Measurements from ENCODE around the gene RASA4.
"Not testable (repeated sequence)": the region's sequence is repeated elsewhere in the genome, so short reads cannot be mapped to it uniquely, and the experiment has no call there.

The RASA4 gene

DNA sequence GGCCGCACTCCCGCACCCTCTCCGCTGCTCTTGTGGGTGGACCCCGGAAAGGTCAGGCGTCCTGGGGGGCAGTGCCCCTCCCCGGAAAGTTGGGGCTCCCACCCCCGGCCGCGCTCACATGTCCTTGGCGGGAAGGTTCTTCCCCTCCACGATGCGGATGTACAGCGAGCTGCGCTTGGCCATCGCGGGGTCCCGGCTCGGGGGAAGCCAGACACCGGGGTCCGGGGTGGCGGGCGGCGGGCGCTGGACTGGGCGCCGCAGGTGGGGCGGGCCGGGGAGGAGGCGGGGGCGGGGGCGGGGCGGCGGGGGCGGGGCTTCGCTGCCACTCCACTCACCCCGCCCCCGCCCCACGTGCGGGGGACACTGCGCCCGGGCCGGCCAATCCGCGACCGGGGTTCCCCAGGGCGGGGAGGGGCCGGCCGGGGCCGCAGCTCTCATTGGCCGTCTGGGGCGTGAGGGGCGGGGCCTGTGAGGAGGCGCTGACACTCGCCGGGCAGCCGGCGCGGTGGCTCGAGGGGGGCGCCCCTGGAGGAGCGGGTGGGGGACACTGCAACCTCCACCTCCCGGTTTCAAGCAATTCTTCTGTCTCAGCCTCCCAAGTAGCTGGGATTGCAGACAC, at the start of gene RASA4:
TSS of gene RASA4 (minus strand) at position 250 of the 619 bp plus-strand sequence. CDS start at position 183, 67 bp downstream.
- H3K36me3 ChIP-seq (ENCODE audit: control insufficient read depth, insufficient read depth, low read length); H3K27me3 ChIP-seq (replicated peaks; ENCODE audit: control insufficient read depth, insufficient read depth, low read length): not testable (repeated sequence)
- H3K4me3 ChIP-seq (replicated peaks; ENCODE audit: low read depth, low read length) = peak within 1 kb of the TSS; percentile 63
- DNase-seq (ENCODE audit: extremely low read depth, insufficient read length) = peak; percentile 31

DNA sequence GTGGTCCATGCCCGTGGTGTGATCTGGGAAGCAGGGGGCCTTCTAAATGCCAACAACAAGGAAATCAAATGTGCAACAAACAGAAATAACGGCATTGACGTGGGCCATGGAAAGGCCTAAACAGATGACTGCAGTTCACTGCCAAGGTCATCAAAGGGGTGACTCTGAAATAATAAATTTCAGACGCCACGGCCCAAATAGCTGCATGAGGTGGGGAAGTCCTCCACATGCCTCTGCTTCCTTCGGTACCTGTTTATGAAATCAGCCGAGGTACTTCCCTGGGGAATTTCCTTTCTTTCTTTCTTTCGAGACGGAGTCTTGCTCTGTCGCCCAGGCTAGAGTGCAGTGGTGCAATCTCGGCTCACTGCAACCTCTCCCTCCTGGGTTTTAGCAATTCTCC, 48.2 kb upstream of the RASA4 start:
- DNase-seq (ENCODE audit: extremely low read depth, insufficient read length); H3K36me3 ChIP-seq (ENCODE audit: control insufficient read depth, insufficient read depth, low read length); H3K4me3 ChIP-seq (replicated peaks; ENCODE audit: low read depth, low read length); H3K27me3 ChIP-seq (replicated peaks; ENCODE audit: control insufficient read depth, insufficient read depth, low read length): not testable (repeated sequence)

DNA sequence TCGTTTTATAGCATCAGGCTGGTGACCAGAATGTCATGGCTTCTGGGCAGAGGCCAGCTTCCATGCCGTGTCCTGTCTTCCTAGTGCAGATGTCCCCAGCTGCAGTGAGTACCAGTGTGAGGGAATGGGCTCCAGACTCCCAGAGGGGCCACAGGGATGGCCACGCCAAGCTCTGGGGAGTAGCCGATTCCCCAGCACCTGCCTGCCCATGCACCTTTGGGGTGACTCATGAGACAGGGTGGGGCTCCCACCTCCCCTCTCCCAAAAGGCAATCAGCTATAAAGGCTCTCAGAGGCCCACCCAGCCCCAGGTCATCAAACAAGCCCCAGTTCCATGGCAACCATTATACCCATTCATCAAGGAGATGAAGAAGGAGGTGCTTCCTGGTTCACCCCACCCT, 33.4 kb upstream of the RASA4 start, which contains the start of gene SPDYE2B:
TSS of gene SPDYE2B (plus strand) at position 396 of the 400 bp plus-strand sequence. CDS start 2,030 bp downstream, outside the sequence.
- H3K27me3 ChIP-seq (replicated peaks; ENCODE audit: control insufficient read depth, insufficient read depth, low read length); DNase-seq (ENCODE audit: extremely low read depth, insufficient read length); H3K4me3 ChIP-seq (replicated peaks; ENCODE audit: low read depth, low read length); H3K36me3 ChIP-seq (ENCODE audit: control insufficient read depth, insufficient read depth, low read length): not testable (repeated sequence)

DNA sequence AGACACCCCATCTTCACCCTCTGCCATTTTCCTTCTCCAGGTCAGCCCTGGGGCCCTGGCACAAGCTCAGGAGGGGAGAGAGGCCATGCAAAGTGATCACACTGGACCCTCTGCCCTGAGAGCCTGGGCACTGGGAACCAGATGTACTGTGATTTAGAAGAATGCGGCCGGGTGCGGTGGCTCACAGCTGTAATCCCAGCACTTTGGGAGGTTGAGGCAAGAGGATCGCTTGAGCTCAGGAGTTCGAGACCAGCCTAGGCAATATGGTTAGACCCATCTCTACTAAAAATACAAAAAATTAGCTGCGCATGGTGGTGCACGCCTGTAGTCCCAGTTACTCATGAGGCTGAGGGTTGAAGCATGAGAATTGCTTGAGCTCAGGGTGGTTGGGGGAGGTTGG, 31.3 kb upstream of the RASA4 start:
- H3K4me3 ChIP-seq (replicated peaks; ENCODE audit: low read depth, low read length); H3K27me3 ChIP-seq (replicated peaks; ENCODE audit: control insufficient read depth, insufficient read depth, low read length); H3K36me3 ChIP-seq (ENCODE audit: control insufficient read depth, insufficient read depth, low read length); DNase-seq (ENCODE audit: extremely low read depth, insufficient read length): not testable (repeated sequence)

DNA sequence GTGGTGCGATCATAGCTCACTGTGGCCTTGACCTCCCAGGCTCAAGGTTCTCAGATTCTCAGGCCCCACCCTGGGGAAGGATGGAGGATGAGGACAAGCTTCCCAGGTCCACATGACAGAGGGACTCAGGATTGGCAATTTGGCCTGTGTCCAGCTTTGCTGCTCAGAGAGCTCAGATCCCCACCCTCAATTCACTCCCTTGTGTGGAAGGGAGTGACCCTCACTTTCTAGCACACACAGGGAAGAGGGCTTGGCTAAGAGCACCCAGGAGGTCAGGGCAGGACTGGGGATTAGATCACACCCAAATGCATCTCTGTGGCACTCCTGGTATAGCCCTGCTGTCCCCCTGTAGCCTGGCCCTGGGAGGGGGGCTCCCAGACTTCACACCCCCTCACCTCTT, 26.8 kb upstream of the RASA4 start:
- H3K4me3 ChIP-seq (replicated peaks; ENCODE audit: low read depth, low read length); H3K36me3 ChIP-seq (ENCODE audit: control insufficient read depth, insufficient read depth, low read length); H3K27me3 ChIP-seq (replicated peaks; ENCODE audit: control insufficient read depth, insufficient read depth, low read length); DNase-seq (ENCODE audit: extremely low read depth, insufficient read length): not testable (repeated sequence)

DNA sequence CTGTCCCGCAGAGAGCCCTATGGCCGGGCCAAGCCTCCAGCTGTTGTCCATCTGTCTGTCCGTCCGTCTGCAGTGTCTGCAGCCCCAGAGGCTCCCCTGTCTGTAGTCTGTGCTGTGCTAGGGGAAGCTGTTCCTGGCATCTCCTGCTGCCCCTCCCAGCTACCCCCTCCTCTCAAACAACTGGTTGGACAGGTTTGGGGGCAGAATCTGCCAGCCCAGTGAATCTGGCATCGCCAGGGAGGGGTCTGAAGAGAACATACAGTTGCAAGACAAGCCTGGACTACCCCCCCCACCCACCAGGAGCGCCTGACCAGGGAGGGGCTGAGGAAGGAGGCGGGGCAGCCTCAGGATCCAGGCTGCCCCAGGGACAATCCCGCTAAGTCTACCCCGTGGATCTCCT, 26.1 kb upstream of the RASA4 start, which contains the start of gene UPK3BL1:
TSS of gene UPK3BL1 (minus strand) at position 101 of the 400 bp plus-strand sequence. CDS start at position 51, 50 bp downstream.
- DNase-seq (ENCODE audit: extremely low read depth, insufficient read length); H3K4me3 ChIP-seq (replicated peaks; ENCODE audit: low read depth, low read length); H3K27me3 ChIP-seq (replicated peaks; ENCODE audit: control insufficient read depth, insufficient read depth, low read length); H3K36me3 ChIP-seq (ENCODE audit: control insufficient read depth, insufficient read depth, low read length): not testable (repeated sequence)

DNA sequence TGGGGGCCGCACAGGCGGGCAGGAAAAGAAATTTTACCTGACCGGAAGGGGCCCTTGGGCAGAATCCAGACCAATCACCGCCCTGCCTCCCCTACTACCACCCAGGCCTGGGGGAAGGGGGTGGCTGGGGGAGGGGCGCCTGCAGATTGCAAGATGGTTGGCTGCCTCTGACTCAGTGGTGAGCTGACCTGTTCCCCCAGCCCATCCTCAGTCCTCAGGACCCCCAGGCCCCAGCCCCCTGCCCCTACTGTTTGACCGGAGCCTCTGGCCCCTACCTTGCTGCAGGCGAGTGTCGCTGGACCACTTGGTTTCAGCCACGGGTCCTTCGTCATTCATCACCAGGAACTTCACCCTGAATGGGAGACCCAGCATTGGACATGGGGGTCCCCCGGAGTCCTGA, 22.3 kb upstream of the RASA4 start:
- H3K36me3 ChIP-seq (ENCODE audit: control insufficient read depth, insufficient read depth, low read length); H3K27me3 ChIP-seq (replicated peaks; ENCODE audit: control insufficient read depth, insufficient read depth, low read length); H3K4me3 ChIP-seq (replicated peaks; ENCODE audit: low read depth, low read length); DNase-seq (ENCODE audit: extremely low read depth, insufficient read length): not testable (repeated sequence)

DNA sequence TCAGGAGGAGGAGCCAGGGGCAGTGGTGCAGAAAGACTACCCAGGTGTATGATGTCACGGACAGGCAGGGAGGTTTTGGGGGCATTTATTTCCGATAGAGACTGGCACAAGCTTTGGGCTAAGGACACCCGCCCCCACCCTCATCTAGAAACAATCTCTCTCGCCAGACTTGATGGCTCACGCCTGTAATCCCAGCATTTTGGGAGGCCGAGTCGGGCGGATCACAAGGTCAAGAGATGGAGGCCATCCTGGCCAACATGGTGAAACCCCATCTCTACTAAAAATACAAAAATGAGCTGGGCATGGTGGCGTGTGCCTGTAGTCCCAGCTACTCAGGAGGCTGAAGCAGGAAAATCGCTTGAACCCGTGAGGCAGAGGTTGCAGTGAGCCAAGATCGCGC, 20.4 kb upstream of the RASA4 start:
- DNase-seq (ENCODE audit: extremely low read depth, insufficient read length); H3K36me3 ChIP-seq (ENCODE audit: control insufficient read depth, insufficient read depth, low read length); H3K27me3 ChIP-seq (replicated peaks; ENCODE audit: control insufficient read depth, insufficient read depth, low read length); H3K4me3 ChIP-seq (replicated peaks; ENCODE audit: low read depth, low read length): not testable (repeated sequence)

DNA sequence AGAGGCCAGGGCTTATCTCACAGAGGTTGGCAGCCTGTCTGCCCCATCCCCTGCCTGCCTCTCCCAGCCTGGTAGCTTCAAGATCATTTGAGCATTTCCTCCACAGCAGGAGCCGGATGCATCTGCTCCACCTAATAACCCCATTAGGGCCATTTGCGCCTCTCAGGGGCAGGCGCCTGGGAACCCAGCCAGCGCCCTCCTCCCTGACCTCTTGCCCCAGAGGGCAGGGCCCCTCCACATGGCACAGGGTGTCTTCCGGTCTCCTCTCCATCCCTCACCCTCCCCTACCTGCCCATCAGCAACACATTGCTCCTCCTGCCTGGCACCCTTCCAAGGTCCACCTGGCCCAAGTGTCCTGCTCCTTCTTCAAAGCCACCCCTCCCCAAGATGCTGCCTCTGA, 18.8 kb upstream of the RASA4 start:
- H3K4me3 ChIP-seq (replicated peaks; ENCODE audit: low read depth, low read length); DNase-seq (ENCODE audit: extremely low read depth, insufficient read length); H3K27me3 ChIP-seq (replicated peaks; ENCODE audit: control insufficient read depth, insufficient read depth, low read length); H3K36me3 ChIP-seq (ENCODE audit: control insufficient read depth, insufficient read depth, low read length): not testable (repeated sequence)

DNA sequence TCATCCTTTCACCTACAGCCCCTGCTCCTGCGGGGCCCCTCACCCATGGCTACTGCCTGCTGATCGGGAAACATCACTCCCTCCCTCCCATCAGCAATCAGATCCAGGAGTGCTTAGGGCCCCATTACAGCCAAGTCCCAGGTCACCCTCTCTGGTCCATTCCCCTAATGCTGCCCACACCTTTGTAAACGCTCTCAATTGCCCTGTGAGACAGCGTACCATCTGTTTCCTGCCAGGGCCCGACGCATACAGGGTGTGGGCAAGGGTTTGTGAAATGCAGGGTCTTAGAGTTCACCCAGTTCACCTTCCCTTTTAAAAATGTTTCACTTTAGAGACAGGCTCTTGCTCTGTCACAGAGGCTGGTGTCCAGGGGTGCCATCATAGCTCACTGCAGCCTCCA, 17.7 kb upstream of the RASA4 start:
- not testable (repeated sequence) for H3K27me3 ChIP-seq (replicated peaks; ENCODE audit: control insufficient read depth, insufficient read depth, low read length); H3K4me3 ChIP-seq (replicated peaks; ENCODE audit: low read depth, low read length); DNase-seq (ENCODE audit: extremely low read depth, insufficient read length); H3K36me3 ChIP-seq (ENCODE audit: control insufficient read depth, insufficient read depth, low read length)

DNA sequence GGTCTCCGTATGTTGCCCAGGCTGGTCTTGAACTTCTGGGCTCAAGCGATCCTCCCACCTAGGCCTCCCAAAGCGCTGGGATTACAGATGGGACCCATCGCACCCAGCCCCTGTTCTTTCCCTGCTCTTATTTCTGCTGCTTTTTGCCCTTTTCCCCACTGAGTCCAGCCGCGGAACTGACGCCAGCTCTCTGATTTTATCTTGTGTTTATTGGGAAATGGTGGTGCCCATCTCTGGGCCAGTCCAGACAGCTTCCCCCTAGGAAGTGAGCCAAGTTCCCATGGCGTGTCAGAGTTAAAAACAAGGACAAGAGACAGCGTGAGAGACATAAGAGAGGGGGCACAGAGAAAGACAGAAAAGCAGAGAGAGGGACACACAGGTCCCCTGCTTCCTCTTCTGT, 14.1 kb upstream of the RASA4 start:
- not testable (repeated sequence) for H3K4me3 ChIP-seq (replicated peaks; ENCODE audit: low read depth, low read length); DNase-seq (ENCODE audit: extremely low read depth, insufficient read length); H3K27me3 ChIP-seq (replicated peaks; ENCODE audit: control insufficient read depth, insufficient read depth, low read length); H3K36me3 ChIP-seq (ENCODE audit: control insufficient read depth, insufficient read depth, low read length)

DNA sequence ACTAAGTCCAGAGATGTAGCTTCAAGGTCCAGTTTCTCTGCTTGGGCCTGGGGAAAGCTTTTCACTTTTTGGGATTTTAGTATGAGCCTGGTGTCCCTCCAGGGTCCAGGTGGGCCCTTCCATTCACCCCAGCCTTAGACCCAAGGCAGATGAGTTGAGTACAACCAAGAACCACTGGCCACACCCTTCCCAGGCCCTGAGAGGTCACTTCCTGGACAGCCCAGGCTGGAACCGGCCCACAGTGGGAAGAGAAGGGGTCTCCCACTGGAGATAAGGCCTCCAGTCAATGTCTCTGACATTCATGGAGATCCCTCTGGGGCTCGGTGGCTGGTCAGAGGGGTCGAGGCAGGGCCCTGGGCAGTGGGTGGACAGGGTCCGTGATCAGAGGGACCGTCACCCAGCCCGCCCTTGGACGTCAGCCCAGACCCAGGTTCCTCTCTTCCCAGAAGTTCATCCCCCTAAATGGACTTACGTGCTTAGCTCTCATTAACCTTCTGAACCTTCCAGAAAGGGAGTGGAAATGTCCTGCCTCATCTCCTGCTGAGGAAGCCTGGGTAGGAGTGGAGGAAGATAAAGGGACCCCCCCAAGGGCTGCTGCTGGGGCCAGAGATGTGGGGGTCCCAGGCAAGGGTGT, 10.8 kb upstream of the RASA4 start:
- H3K27me3 ChIP-seq (replicated peaks; ENCODE audit: control insufficient read depth, insufficient read depth, low read length); H3K4me3 ChIP-seq (replicated peaks; ENCODE audit: low read depth, low read length); DNase-seq (ENCODE audit: extremely low read depth, insufficient read length); H3K36me3 ChIP-seq (ENCODE audit: control insufficient read depth, insufficient read depth, low read length): not testable (repeated sequence)

DNA sequence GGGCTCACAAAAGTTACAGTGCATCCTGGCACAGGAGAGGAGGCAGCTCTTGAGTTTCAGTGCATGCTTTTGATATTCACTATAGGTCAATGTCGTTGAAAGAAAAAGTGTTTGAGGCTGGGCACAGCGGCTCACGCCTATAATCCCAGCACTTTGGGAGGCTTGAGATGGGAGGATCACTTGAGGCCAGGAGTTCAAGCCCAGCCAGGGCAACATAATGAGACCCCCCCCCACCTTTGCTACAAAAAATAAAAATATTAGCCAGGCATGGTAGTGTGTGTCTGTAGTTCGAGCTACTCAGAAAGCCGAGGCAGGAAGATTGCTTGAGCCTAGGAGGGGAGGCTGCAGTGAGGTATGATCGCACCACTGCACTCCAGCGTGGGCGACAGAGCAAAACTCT, 1.6 kb upstream of the RASA4 start:
- not testable (repeated sequence) for DNase-seq (ENCODE audit: extremely low read depth, insufficient read length); H3K27me3 ChIP-seq (replicated peaks; ENCODE audit: control insufficient read depth, insufficient read depth, low read length)

DNA sequence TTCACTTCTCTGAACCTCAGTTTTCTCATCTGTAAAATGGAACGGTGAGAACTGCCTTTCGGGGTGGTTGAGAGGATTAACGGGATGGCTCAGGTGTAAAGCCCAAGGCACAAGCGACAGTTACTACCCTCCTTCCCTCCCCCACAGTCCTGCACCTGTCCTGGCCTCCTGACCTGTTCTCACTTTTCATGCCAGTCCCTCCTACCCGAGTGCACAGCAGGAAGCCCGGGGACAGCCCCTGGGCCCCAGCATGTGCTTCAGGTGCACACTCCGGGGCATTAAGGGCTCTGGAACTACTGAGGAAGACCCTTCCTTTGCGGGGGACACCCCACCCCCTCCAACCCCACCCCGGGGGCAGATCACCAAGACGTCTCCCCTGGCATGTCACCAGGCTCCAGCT, 626 bp downstream of the RASA4 start:
- DNase-seq (ENCODE audit: extremely low read depth, insufficient read length); H3K4me3 ChIP-seq (replicated peaks; ENCODE audit: low read depth, low read length): not testable (repeated sequence)

More for the DNA sequence above, 1.6 kb upstream of the RASA4 start:
- H3K4me3 ChIP-seq (replicated peaks; ENCODE audit: low read depth, low read length); H3K36me3 ChIP-seq (ENCODE audit: control insufficient read depth, insufficient read depth, low read length): not testable (repeated sequence)

DNA sequence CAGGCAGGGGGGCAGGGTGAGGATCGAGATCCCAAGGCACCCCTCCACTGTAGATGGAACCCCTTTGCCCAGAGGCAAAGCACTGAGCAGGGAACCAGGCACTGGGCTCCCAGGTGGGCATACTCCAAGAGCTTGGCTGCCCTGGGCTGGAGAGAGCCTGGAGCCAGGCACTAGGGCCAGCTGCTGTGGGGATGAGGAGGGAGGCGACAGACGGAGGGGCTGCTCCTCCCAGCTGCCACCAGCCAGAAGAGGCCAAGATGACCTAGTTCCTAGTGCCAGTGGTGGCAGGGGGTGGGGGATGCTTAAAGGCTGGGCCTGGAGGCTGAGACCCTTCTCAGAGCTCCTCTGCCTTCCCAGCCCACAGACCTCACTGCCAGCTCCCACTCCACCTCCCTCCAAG, 1.7 kb downstream of the RASA4 start:
- H3K4me3 ChIP-seq (replicated peaks; ENCODE audit: low read depth, low read length); H3K27me3 ChIP-seq (replicated peaks; ENCODE audit: control insufficient read depth, insufficient read depth, low read length); DNase-seq (ENCODE audit: extremely low read depth, insufficient read length); H3K36me3 ChIP-seq (ENCODE audit: control insufficient read depth, insufficient read depth, low read length): not testable (repeated sequence)

More for the DNA sequence above, 626 bp downstream of the RASA4 start:
- H3K27me3 ChIP-seq (replicated peaks; ENCODE audit: control insufficient read depth, insufficient read depth, low read length); H3K36me3 ChIP-seq (ENCODE audit: control insufficient read depth, insufficient read depth, low read length): not testable (repeated sequence)
